Lung (tissue), 12 donors: ENCODE data around the gene NTSR2. TPM values are rescaled to one million over a fixed set of nuclear protein-coding genes. Genes with fewer than 3 reads are reported as not detected.

ENCODE experiments used
- ATAC-seq: fragments of 200-7000 bp; cut with Tn5 transposase; one replicate; pipeline ENCODE4 v1.9.1; 2020; ENCODE audit warnings: moderate number of reproducible peaks; ENCODE audit not compliant: insufficient read depth, low FRiP score
- DNase-seq, 3 donors: peaks; one replicate each; pipeline ENCODE4 v3.0.0-alpha.2; 2013 to 2017
- H3K27ac ChIP-seq, 2 donors: one replicate each; pipeline ENCODE4 v1.5.1; 2013; ENCODE audit warnings: mild to moderate bottlenecking in 2 of 2, moderate library complexity in 2 of 2, control low read depth in 1 of 2, inconsistent platforms in 1 of 2, low read depth in 1 of 2, low read length in 1 of 2
- H3K27me3 ChIP-seq, 3 donors: one replicate each; pipeline ENCODE4 v1.5.1; 2013; ENCODE audit warnings: low read length in 2 of 3; ENCODE audit not compliant: control insufficient read depth in 3 of 3, insufficient read depth in 3 of 3
- H3K36me3 ChIP-seq, 4 donors: one replicate each; pipeline ENCODE4 v1.5.1; 2013; ENCODE audit warnings: low read length in 4 of 4, mild to moderate bottlenecking in 1 of 4, moderate library complexity in 1 of 4; ENCODE audit not compliant: control insufficient read depth in 4 of 4, insufficient read depth in 4 of 4
- H3K4me1 ChIP-seq, 5 donors: one replicate each; pipeline ENCODE4 v1.5.1; 2013; ENCODE audit warnings: low read length in 5 of 5, mild to moderate bottlenecking in 2 of 5, moderate library complexity in 1 of 5; ENCODE audit not compliant: control insufficient read depth in 5 of 5, insufficient read depth in 5 of 5
- H3K4me3 ChIP-seq: one replicate; pipeline ENCODE4 v1.5.1; 2013; ENCODE audit warnings: mild to moderate bottlenecking, control low read depth, moderate library complexity
- H3K9ac ChIP-seq, 2 donors: one replicate each; pipeline ENCODE4 v1.5.1; 2013; ENCODE audit warnings: low read length in 2 of 2, control low read depth in 1 of 2; ENCODE audit not compliant: insufficient read depth in 1 of 2
- H3K9me3 ChIP-seq, 4 donors: one replicate each; pipeline ENCODE4 v1.5.1; 2013; ENCODE audit warnings: low read length in 3 of 4, mild to moderate bottlenecking in 1 of 4, moderate library complexity in 1 of 4; ENCODE audit not compliant: control insufficient read depth in 4 of 4, insufficient read depth in 3 of 4
- CTCF ChIP-seq: IDR thresholded peaks from 2 replicates; pipeline ENCODE4 v1.5.1; 2012; ENCODE audit warnings: mild to moderate bottlenecking; ENCODE audit errors: control extremely low read depth, extremely low read depth
- WGBS, 2 donors: extraction: QIAGEN DNeasy Blood & Tissue Kit; methylation state at CpG; one replicate each; pipeline ENCODE4 v1.1.7; 2013; 5-methylcytosine and 5-hydroxymethylcytosine counted together
- polyA plus RNA-seq, 2 donors: library from polyadenylated mRNA; stranded (reverse); fragments of 200-250 nt; gene quantifications; one replicate each; pipeline ENCODE4 v1.2.1, GENCODE V29; 2013
- total RNA-seq, 2 donors: library from RNA; depleted of rRNA in 1 of 2; stranded (reverse); fragments of >200 nt in 1 of 2; gene quantifications; one replicate each; pipeline ENCODE4 v1.2.1, GENCODE V29; 2014 to 2021
- donor health status: control.
- donor health status: control.
- donor health status: Bipolar disorder and iron deficiency.
- donor health status: healthy.
- donor health status: DM: yes; HTN: yes; CAD: no.

NTSR2 gene
- total and polyA plus RNA-seq, 4 donors, result not detected

- Histone ChIP-seq H3K4me1 (peaks cover 0 to 5% (median 0%) of the 10 kb centered on the region in 5 donors), H3K27ac (no peak overlapping the region), H3K36me3 (no peaks in the 10 kb centered on the region), H3K9ac (no peak overlapping the region), H3K4me3 (no peak overlapping the region), H3K9me3 (peaks cover 0 to 13% (median 0%) of the 10 kb centered on the region in 4 donors), H3K27me3 (peaks cover 11 to 30% (median 18%) of the 10 kb centered on the region in 3 donors)
- no peak for TF ChIP-seq CTCF
- DNase-seq (no peak), ATAC-seq (no peak)
- 78 to 83% methylated on average over 7 of the region's 7 CpGs for WGBS, 2 donors
Measured at GRCh38 chr2:11679016-11679415, 9.0 kb upstream of the NTSR2 start.

GRCh38 chr2:11678306-11678960, 8.4 kb upstream of the NTSR2 start:
- WGBS, 2 donors, result 75 to 88% methylated on average over 14 of the region's 14 CpGs
- no peak for DNase-seq

GRCh38 chr2:11677136-11678055, 7.4 kb upstream of the NTSR2 start:
- no peak for TF ChIP-seq CTCF
- Histone ChIP-seq H3K27ac (no peak overlapping the region), H3K9me3 (peaks cover 0 to 11% (median 0%) of the 10 kb centered on the region in 4 donors), H3K9ac (no peak overlapping the region), H3K4me1 (peaks cover 0 to 5% (median 0%) of the 10 kb centered on the region in 5 donors), H3K36me3 (no peaks in the 10 kb centered on the region), H3K4me3 (no peak overlapping the region), H3K27me3 (peaks cover 11 to 30% (median 19%) of the 10 kb centered on the region in 3 donors)
- no peak for DNase-seq
- WGBS, 2 donors, result 37 to 39% methylated on average over 27 of the region's 27 CpGs
- no peak for ATAC-seq

More at GRCh38 chr2:11678306-11678960, 8.4 kb upstream of the NTSR2 start:
- peaks cover 0 to 5% (median 0%) of the 10 kb centered on the region in 5 donors for H3K4me1 ChIP-seq
- H3K9me3 ChIP-seq, result peaks cover 0 to 11% (median 0%) of the 10 kb centered on the region in 4 donors
- H3K27me3 ChIP-seq, result peaks cover 11 to 30% (median 19%) of the 10 kb centered on the region in 3 donors
- no peak overlapping the region for H3K4me3 ChIP-seq
- no peak for ATAC-seq
- no peaks in the 10 kb centered on the region for H3K36me3 ChIP-seq
- H3K27ac ChIP-seq, result no peak overlapping the region
- H3K9ac ChIP-seq, result no peak overlapping the region
- no peak for TF ChIP-seq CTCF
